ENCODE measurements around the gene MACF1. TPM values are rescaled to one million over a fixed set of nuclear protein-coding genes. Genes with fewer than 3 reads are reported as not detected.

Gene MACF1
- total and polyA plus RNA-seq, 2 of the 13 experiments (the other 11 are each of a cell fraction or from before 2014, with no cell fraction given): 36.7 to 65.4 TPM

DNA sequence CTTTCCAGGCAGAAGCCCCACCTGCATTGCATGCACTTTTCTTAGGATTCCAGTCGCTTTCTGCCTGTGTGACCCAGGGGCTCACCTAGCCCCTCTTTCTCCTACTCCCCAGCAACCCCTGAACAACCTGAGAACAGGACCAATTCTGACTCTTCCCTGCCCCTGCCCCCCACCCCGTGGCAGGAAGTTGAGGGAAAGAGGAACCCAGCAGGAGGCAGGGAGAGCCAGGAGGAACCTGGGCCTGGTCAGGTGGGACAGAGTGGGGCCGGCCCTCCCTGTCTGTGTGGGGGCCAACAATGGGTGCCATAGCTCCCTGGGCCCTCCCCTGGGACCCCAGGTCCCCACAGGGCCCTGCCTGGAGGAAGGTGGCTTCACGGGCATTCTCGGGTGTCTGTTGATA, 293.1 kb downstream of the MACF1 start (continued):
- TF ChIP-seq, protein P1, sequence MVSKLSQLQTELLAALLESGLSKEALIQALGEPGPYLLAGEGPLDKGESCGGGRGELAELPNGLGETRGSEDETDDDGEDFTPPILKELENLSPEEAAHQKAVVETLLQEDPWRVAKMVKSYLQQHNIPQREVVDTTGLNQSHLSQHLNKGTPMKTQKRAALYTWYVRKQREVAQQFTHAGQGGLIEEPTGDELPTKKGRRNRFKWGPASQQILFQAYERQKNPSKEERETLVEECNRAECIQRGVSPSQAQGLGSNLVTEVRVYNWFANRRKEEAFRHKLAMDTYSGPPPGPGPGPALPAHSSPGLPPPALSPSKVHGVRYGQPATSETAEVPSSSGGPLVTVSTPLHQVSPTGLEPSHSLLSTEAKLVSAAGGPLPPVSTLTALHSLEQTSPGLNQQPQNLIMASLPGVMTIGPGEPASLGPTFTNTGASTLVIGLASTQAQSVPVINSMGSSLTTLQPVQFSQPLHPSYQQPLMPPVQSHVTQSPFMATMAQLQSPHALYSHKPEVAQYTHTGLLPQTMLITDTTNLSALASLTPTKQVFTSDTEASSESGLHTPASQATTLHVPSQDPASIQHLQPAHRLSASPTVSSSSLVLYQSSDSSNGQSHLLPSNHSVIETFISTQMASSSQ (IDR thresholded peaks at IDR 0.05; ENCODE audit: low read depth): no peak
- TF ChIP-seq, protein P1 (CRISPR knock-in tag; IDR thresholded peaks at IDR 0.05; ENCODE audit: borderline replicate concordance): no peak
- TF ChIP-seq ZNF12 (CRISPR knock-in tag; IDR thresholded peaks at IDR 0.05) (no peak), TCF7L2 (IDR thresholded peaks at IDR 0.05; ENCODE audit: low read depth, low read length) (no peak), ETV6 (CRISPR knock-in tag; conservative IDR thresholded peaks at IDR 0.05) (no peak), TBP (CRISPR knock-in tag; IDR thresholded peaks at IDR 0.05) (no peak), MLLT10 (CRISPR knock-in tag; IDR thresholded peaks at IDR 0.05) (no peak)
- TF ChIP-seq, protein P2, sequence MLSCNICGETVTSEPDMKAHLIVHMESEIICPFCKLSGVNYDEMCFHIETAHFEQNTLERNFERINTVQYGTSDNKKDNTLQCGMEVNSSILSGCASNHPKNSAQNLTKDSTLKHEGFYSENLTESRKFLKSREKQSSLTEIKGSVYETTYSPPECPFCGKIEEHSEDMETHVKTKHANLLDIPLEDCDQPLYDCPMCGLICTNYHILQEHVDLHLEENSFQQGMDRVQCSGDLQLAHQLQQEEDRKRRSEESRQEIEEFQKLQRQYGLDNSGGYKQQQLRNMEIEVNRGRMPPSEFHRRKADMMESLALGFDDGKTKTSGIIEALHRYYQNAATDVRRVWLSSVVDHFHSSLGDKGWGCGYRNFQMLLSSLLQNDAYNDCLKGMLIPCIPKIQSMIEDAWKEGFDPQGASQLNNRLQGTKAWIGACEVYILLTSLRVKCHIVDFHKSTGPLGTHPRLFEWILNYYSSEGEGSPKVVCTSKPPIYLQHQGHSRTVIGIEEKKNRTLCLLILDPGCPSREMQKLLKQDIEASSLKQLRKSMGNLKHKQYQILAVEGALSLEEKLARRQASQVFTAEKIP (CRISPR knock-in tag; IDR thresholded peaks at IDR 0.05; ENCODE audit: borderline replicate concordance): no peak
- TF ChIP-seq, protein P3, sequence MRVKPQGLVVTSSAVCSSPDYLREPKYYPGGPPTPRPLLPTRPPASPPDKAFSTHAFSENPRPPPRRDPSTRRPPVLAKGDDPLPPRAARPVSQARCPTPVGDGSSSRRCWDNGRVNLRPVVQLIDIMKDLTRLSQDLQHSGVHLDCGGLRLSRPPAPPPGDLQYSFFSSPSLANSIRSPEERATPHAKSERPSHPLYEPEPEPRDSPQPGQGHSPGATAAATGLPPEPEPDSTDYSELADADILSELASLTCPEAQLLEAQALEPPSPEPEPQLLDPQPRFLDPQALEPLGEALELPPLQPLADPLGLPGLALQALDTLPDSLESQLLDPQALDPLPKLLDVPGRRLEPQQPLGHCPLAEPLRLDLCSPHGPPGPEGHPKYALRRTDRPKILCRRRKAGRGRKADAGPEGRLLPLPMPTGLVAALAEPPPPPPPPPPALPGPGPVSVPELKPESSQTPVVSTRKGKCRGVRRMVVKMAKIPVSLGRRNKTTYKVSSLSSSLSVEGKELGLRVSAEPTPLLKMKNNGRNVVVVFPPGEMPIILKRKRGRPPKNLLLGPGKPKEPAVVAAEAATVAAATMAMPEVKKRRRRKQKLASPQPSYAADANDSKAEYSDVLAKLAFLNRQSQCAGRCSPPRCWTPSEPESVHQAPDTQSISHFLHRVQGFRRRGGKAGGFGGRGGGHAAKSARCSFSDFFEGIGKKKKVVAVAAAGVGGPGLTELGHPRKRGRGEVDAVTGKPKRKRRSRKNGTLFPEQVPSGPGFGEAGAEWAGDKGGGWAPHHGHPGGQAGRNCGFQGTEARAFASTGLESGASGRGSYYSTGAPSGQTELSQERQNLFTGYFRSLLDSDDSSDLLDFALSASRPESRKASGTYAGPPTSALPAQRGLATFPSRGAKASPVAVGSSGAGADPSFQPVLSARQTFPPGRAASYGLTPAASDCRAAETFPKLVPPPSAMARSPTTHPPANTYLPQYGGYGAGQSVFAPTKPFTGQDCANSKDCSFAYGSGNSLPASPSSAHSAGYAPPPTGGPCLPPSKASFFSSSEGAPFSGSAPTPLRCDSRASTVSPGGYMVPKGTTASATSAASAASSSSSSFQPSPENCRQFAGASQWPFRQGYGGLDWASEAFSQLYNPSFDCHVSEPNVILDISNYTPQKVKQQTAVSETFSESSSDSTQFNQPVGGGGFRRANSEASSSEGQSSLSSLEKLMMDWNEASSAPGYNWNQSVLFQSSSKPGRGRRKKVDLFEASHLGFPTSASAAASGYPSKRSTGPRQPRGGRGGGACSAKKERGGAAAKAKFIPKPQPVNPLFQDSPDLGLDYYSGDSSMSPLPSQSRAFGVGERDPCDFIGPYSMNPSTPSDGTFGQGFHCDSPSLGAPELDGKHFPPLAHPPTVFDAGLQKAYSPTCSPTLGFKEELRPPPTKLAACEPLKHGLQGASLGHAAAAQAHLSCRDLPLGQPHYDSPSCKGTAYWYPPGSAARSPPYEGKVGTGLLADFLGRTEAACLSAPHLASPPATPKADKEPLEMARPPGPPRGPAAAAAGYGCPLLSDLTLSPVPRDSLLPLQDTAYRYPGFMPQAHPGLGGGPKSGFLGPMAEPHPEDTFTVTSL (CRISPR knock-in tag; IDR thresholded peaks at IDR 0.05; ENCODE audit: borderline replicate concordance): no peak
- TF ChIP-seq, protein P4, sequence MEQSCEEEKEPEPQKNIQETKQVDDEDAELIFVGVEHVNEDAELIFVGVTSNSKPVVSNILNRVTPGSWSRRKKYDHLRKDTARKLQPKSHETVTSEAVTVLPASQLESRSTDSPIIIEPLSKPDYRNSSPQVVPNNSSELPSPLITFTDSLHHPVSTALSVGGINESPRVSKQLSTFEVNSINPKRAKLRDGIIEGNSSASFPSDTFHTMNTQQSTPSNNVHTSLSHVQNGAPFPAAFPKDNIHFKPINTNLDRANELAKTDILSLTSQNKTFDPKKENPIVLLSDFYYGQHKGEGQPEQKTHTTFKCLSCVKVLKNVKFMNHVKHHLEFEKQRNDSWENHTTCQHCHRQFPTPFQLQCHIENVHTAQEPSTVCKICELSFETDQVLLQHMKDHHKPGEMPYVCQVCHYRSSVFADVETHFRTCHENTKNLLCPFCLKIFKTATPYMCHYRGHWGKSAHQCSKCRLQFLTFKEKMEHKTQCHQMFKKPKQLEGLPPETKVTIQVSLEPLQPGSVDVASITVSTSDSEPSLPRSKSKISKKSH (CRISPR knock-in tag; IDR thresholded peaks at IDR 0.05; ENCODE audit: borderline replicate concordance): no peak

Measured in HepG2 (cell line).